IPS DF 6.9 (cell line): ENCODE measurements around the gene SECISBP2L.
"Not testable (repeated sequence)": the region's sequence is repeated elsewhere in the genome, so short reads cannot be mapped to it uniquely, and the experiment has no call there.

Experiments
- DNase-seq: peaks from one replicate; pipeline ENCODE4 v3.0.0-alpha.2; 2013; ENCODE audit warnings: low read depth, low spot score
- H3K27ac ChIP-seq: one replicate; pipeline ENCODE4 v1.5.1; 2013; ENCODE audit warnings: low read length, control low read depth
- H3K27me3 ChIP-seq: 2 replicates; pipeline ENCODE4 v1.6.1; 2013; ENCODE audit warnings: mild to moderate bottlenecking, low read length; ENCODE audit not compliant: control insufficient read depth, insufficient read depth
- H3K36me3 ChIP-seq: 2 replicates; pipeline ENCODE4 v1.6.1; 2013; ENCODE audit warnings: low read length; ENCODE audit not compliant: control insufficient read depth, insufficient read depth
- H3K4me1 ChIP-seq: 2 replicates; pipeline ENCODE4 v1.6.1; 2013; ENCODE audit warnings: low read length; ENCODE audit not compliant: control insufficient read depth, insufficient read depth
- H3K4me3 ChIP-seq: 2 replicates; pipeline ENCODE4 v1.5.1; 2013; ENCODE audit warnings: mild to moderate bottlenecking, low read length
- H3K9me3 ChIP-seq: 2 replicates; pipeline ENCODE4 v1.6.1; 2013; ENCODE audit warnings: low read length, inconsistent platforms; ENCODE audit not compliant: control insufficient read depth, insufficient read depth
- WGBS: extraction: QIAGEN DNeasy Blood & Tissue Kit; methylation state at CpG from one replicate; pipeline ENCODE4 v1.1.7; 2013; ENCODE audit warnings: mixed read lengths, missing lambda C conversion rate; ENCODE audit not compliant: insufficient read length, insufficient coverage; 5-methylcytosine and 5-hydroxymethylcytosine counted together

SECISBP2L gene

DNA sequence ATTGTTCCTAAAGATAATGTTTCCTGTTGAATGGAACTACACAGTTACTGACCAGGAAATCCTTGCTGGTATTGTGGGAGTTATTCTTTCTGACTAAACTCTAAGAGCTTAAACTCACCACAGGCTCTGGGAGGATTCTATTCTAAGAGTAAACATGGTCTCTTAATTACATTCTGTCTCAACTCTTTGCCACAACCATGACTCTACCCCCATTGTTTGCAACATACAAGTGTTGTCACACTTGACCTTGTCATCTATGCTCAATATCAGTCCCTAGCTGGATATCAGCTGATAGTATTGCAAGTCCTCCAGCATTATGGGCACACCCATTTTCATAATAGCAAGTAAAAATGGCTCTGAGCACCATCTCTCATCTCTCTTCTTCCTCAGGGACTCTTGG lies 29.6 kb upstream of the SECISBP2L start:
- no peaks in the 10 kb centered on the region for H3K27me3 ChIP-seq
- no peak overlapping the region for H3K27ac ChIP-seq
- DNase-seq = no peak
- H3K4me3 ChIP-seq = no peak overlapping the region
- H3K36me3 ChIP-seq = no peaks in the 10 kb centered on the region
- no peaks in the 10 kb centered on the region for H3K9me3 ChIP-seq
- H3K4me1 ChIP-seq = no peaks in the 10 kb centered on the region

DNA sequence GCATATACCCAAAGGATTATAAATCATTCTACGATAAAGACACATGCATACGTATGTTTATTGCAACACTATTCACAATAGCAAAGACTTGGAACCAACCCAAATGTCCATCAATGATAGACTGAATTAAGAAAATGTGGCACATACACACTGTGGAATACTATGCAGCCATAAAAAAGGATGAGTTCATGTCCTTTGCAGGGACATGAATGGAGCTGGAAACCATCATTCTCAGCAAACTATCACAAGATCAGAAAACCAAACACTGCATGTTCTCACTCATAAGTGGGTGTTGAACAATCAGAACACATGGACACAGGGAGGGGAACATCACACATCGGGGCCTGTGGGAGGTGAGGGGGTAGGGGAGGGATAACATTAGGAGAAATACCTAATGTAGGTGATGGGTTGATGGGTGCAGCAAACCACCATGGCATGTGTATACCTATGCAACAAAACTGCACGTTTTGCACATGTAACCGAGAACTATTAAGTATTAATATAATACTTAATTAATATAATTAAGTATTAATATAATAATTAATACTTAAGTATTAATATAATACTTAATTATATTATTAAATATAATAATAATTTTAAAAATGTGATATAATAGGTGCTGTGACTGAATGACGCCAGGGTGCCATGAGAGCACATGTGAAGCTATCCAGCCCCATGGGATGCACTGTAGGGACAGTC lies 28.5 kb upstream of the SECISBP2L start:
- H3K36me3 ChIP-seq, H3K4me3 ChIP-seq, H3K4me1 ChIP-seq, H3K9me3 ChIP-seq, H3K27me3 ChIP-seq, H3K27ac ChIP-seq, DNase-seq: not testable (repeated sequence)
- WGBS = no CpG with 5 or more reads among the region's 6 CpGs

DNA sequence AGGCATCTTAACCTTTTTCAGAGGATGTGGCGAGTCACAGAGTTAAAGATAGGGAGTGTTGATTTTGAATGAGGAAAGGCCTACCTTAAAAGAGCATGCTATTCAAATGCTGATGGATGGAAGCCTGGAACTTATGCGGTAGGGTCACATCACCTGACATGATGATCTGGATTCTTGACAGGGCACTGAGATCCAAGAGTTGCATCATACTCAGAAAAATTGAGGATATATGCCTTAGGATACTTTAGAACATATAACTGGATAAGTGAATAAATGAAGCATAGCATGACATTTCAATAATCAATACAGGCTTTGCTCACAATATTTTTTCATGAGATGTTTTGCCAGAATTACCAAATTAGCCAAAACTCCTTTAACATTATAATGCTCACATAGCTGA lies 20.1 kb upstream of the SECISBP2L start:
- DNase-seq = no peak

DNA sequence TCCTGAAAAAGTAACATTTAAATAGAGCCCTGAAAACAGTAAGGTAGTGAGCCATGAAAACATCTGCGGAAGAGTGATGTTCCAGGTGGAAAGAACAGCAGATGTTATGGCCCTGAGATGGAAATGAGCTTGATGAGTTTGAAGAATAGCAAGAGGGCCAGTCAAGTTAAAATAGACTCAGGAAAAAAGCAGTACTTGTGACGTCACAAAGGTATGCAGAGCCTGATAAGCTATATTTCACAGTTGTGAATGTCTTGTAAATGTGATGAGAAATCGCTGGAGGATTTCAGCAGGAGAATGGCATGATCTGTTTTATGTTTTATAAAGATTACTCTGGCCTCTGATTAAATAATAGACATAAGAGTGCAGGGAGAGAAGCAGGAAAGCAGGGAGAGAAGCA lies 18.6 kb upstream of the SECISBP2L start:
- Histone ChIP-seq H3K4me3 (no peak overlapping the region), H3K4me1 (0 out of 2 replicates have a peak, but pooled peaks cover 3% of the 10 kb centered on the region), H3K27me3 (no peaks in the 10 kb centered on the region), H3K27ac (no peak overlapping the region), H3K9me3 (no peaks in the 10 kb centered on the region), H3K36me3 (no peaks in the 10 kb centered on the region)
- no peak for DNase-seq
- WGBS = no CpG with 5 or more reads among the region's 3 CpGs

More for the DNA sequence above, 20.1 kb upstream of the SECISBP2L start:
- Histone ChIP-seq H3K4me1 (0 out of 2 replicates have a peak, but pooled peaks cover 3% of the 10 kb centered on the region), H3K27ac (no peak overlapping the region), H3K36me3 (no peaks in the 10 kb centered on the region), H3K4me3 (no peak overlapping the region), H3K9me3 (no peaks in the 10 kb centered on the region), H3K27me3 (no peaks in the 10 kb centered on the region)
- no CpG with 5 or more reads among the region's 2 CpGs for WGBS

DNA sequence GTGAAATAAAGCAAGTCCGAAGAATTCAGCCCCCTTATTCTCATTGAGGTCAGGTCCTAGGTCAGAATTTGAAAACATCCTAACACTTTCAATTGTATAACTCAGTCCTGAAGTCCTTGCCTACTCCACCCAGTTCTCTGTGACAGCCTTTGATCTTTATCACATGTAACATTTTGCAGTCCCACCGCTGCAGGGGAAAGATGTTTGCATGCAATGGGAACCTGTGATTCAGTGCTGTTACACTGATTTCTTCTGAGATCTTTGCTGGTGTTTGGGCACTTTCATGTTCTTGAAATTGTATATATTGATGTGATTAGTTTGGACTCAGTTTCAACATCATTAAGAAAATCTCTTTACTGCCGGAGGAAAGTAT lies 18.0 kb upstream of the SECISBP2L start:
- WGBS = no CpG with 5 or more reads among the region's 3 CpGs

DNA sequence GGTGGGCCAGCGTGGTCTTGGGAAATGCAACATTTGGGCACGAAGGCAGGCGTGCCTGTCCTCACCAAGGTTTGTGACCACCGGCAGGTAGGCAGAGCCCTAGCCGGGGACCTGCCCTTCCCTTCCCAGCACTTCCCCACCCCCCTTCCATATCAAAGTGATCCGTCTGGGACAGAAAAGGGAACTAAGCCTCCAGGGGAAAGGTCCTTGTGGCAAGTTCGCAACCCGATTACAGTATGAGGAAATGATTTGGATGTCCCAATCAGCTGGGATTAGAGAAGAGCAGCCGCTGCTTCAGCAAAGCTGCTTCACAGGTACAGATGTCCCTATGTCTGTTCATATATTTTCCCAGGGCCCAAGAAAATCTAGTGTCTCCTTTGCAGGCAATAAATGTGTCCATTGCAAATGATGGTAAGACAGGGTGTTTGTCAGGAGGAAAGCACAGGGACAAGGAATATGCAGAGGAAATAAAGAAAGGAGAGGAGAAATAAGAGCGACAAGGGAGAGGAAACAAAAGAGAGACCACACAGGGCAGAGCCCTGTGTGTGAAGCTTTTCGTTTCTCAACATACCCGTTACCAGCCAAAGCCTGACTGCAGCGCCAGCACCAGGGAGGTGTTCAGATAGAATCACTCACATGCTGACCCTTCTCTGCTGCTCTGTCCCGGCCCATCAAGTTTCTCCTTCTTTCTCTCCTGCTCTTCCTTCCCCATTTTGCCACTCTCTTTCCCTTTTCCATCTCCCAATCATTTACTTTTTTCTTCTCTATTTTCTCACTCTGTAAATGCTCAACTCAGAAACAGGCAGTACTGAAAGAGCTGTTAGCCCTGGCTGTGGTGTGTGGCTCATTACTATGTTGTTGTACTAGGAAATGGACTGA lies 17.4 kb upstream of the SECISBP2L start:
- DNase-seq = no peak
- peaks cover 3% of the 10 kb centered on the region; the same call in 1 of the 2 replicates for H3K4me1 ChIP-seq
- no CpG with 5 or more reads among the region's 14 CpGs for WGBS
- no peaks in the 10 kb centered on the region for H3K36me3 ChIP-seq
- H3K27me3 ChIP-seq = no peaks in the 10 kb centered on the region
- H3K9me3 ChIP-seq = no peaks in the 10 kb centered on the region
- H3K27ac ChIP-seq = no peak overlapping the region
- H3K4me3 ChIP-seq = no peak overlapping the region

More for the DNA sequence above, 18.0 kb upstream of the SECISBP2L start:
- 0 out of 2 replicates have a peak, but pooled peaks cover 3% of the 10 kb centered on the region for H3K4me1 ChIP-seq
- no peaks in the 10 kb centered on the region for H3K36me3 ChIP-seq
- no peaks in the 10 kb centered on the region for H3K27me3 ChIP-seq
- DNase-seq = no peak
- no peak overlapping the region for H3K27ac ChIP-seq
- H3K4me3 ChIP-seq = no peak overlapping the region
- no peaks in the 10 kb centered on the region for H3K9me3 ChIP-seq

DNA sequence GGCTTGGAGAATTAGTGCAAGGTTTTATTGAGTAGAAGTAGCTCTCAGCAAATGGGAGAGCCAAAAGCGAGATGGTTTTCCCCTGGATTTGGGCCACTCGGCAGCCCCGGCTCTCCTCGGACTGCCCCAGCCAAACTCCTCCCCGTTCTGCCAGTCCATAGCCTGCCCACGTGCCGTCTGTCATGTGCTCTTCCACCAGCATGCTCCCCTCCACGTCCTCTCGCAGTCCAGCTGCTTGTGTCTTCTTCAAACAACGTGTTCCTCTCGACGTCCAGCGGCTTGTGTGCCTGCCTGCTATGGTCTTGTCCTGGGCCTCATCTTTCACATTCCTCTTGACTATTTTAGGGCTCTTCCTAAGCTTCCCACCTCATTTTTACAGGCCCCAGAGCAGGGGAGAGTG lies 16.7 kb upstream of the SECISBP2L start:
- no peaks in the 10 kb centered on the region for H3K9me3 ChIP-seq
- no CpG with 5 or more reads among the region's 13 CpGs for WGBS
- DNase-seq = no peak
- H3K4me1 ChIP-seq = peaks cover 3% of the 10 kb centered on the region; the same call in 1 of the 2 replicates
- H3K4me3 ChIP-seq = no peak overlapping the region
- no peak overlapping the region for H3K27ac ChIP-seq
- no peaks in the 10 kb centered on the region for H3K27me3 ChIP-seq
- no peaks in the 10 kb centered on the region for H3K36me3 ChIP-seq

DNA sequence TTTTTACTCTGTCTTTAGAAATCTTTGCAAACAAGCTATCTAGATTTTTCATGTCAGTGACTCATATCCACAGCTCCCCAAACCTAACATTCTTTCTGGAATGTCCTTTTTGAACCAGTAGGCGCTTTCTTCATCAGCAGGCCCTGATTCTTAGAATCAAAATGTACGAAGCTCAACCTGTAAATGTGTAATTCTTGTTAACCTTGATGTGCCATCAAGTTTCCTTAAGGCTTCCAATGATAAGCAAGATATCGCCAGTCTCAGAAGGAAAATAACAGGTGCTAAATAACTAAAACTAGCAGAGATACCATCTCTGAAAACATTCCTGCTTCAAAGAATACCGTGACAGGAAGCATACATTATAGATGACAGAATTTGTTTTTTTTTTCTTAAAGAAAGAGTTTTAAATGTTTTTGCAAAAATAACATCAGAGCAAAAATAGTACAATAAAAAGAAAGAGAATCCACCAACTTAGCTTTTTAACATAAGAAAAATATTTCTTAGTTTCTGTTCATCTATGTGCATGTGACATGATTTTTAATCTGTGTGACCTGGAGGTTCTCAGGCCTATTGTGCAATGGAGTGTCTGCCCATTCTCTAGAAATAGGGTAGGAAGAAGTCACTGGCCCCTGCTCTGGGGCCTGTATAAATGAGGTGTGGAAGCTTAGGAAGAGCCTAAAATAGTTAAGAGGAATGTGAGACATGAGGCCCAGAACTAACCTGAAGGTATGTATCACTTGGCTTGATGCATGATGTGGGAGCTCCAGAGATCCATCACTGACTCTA lies 14.7 kb upstream of the SECISBP2L start:
- H3K36me3 ChIP-seq = no peaks in the 10 kb centered on the region
- H3K4me3 ChIP-seq = no peak overlapping the region
- H3K27ac ChIP-seq = no peak overlapping the region
- no CpG with 5 or more reads among the region's 4 CpGs for WGBS
- peaks cover 1% of the 10 kb centered on the region; the same call in 1 of the 2 replicates for H3K4me1 ChIP-seq
- no peaks in the 10 kb centered on the region for H3K9me3 ChIP-seq
- H3K27me3 ChIP-seq = no peaks in the 10 kb centered on the region
- DNase-seq = no peak

DNA sequence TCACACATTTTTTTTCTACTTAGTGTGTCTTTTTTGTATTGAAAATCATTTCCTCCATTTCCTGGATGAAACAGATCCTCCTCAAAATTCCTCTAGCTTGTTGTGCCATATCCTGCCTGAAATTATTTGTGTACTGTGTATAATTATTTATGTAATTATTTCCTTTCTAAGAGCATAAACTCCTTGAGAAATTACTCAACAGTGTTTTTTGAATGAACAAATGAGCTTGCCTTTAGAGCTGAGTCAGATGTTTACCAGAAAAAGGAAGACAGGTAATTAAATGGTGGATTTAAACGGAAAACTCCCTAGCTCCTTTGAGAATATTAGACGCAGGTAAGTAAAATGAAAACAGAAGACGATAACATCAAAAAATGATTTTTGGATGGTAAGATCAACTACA lies 13.2 kb upstream of the SECISBP2L start:
- Histone ChIP-seq H3K4me1 (peaks cover 1% of the 10 kb centered on the region; the same call in 1 of the 2 replicates), H3K9me3 (no peaks in the 10 kb centered on the region), H3K27me3 (no peaks in the 10 kb centered on the region), H3K4me3 (no peak overlapping the region), H3K36me3 (no peaks in the 10 kb centered on the region), H3K27ac (no peak overlapping the region)
- DNase-seq = no peak
- WGBS = no CpG with 5 or more reads among the region's 3 CpGs

DNA sequence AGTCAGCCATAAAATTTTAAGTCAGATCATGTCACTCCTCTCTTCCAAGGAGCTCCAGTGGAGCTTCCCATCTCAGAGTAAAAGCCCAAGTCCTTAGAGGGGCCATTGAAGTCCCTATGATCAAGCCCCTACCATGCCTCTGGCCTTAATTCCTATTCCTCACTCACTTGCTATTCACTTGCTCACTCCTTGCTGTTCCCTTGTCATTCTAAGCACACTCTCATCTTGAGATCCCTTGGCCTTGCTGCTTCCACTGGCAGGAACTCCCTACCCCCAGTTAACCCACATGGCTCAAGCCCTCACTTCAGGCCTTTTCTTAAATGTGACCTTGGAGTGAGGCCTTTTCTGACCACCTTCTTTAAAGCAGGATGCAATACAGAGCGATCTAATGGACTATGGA lies 12.3 kb upstream of the SECISBP2L start:
- Histone ChIP-seq H3K9me3 (no peaks in the 10 kb centered on the region), H3K36me3 (no peaks in the 10 kb centered on the region), H3K4me1 (peaks cover 1% of the 10 kb centered on the region; the same call in 1 of the 2 replicates), H3K27me3 (no peaks in the 10 kb centered on the region), H3K27ac (no peak overlapping the region), H3K4me3 (no peak overlapping the region)
- WGBS = no CpG with 5 or more reads among the region's 1 CpG
- DNase-seq = no peak
